ENCODE results near the gene HUS1B. TPM values are rescaled to one million over a fixed set of nuclear protein-coding genes. Genes with fewer than 3 reads are reported as not detected.
"Not testable (repeated sequence)": the region's sequence is repeated elsewhere in the genome, so short reads cannot be mapped to it uniquely, and the experiment has no call there.

The HUS1B gene
- 0.44 TPM for polyA plus RNA-seq (2012; ENCODE audit: low read depth, missing spikeins)

DNA sequence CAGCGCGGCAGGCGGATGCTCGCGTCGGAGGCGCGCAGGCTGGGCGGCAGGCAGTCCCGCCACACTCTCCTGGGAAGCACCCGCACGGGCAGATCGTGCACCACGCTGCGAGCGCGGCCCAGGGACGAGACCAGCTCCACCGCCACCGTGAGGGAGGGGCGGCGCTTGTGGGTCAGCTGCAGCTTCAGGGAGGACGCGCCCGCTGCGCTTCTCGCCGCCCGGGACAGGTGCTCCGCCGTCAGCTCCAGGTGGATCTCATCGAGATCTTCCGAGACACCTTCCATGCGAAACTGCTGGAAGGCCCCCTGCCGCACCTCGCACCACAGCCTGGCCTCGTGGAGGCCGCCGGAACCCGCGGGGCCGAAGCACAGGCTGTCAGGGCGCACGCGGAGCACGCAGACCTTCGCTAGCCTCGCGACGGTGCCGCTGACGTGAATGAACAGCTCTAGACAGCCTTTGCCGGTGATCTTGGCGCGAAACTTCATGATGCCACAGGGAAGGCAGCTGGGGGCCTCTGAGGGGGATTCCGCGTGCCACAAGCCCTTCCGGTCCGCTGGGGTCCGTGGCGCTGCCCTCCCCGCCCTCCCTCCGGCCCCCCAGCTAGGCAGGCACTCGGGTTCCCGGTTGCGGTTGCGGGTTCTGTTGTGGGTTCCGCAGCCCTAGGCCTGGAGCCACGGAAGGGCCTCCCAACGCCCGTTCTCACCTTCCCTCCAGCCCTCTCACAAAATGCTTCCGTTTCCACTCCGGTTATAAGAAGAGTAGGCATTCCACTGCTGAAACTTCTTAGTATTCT lies at the start of gene HUS1B:
HUS1B (minus strand) TSS at position 641 of the 793 bp plus-strand sequence; CDS start at position 485, 156 bp downstream.
- no peak for FAIRE-seq
- DNase-seq (ENCODE audit: insufficient read length, low spot score): no peak

DNA sequence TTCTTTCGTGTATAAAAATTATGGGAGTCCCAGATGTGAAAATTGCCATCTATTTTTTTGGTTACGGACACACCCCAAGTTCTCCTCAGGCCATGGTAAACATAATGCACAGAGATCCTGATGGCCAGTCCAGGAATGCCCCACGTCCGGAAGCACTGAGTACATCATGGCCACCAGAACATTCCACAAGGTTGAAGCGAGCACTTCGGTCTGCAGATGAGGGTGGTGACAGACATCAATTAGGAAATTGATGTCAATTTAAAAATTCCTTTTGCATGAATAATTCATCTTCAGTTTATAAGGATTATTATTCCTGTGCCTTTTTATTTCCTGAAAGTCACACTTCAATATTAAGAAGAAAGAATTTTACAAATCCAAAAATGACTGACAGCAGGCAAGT lies 49.2 kb upstream of the HUS1B start:
- DNase-seq (ENCODE audit: insufficient read length, low spot score): no peak
- no peak for TF ChIP-seq POLR2A (IDR thresholded peaks at IDR 0.05; ENCODE audit: low read depth, low read length)
- TF ChIP-seq POU2F2 (IDR thresholded peaks at IDR 0.05; ENCODE audit: low read depth, low read length): no peak
- no peak for TF ChIP-seq PAX5 (IDR thresholded peaks at IDR 0.05; ENCODE audit: insufficient read depth, low read length, severe bottlenecking)
- no peak for TF ChIP-seq SPI1 (IDR thresholded peaks at IDR 0.05; ENCODE audit: low read depth, low read length)
- TF ChIP-seq TAF1 (IDR thresholded peaks at IDR 0.05; ENCODE audit: low read depth, low read length): no peak
- TF ChIP-seq POLR2AphosphoS5 (IDR thresholded peaks at IDR 0.05; ENCODE audit: low read depth, low read length): no peak
- FAIRE-seq: no peak

More for the DNA sequence above, at the start of gene HUS1B:
- no peak for TF ChIP-seq PAX5 (IDR thresholded peaks at IDR 0.05; ENCODE audit: insufficient read depth, low read length, severe bottlenecking)
- TF ChIP-seq POLR2A (IDR thresholded peaks at IDR 0.05; ENCODE audit: low read depth, low read length): no peak
- no peak for TF ChIP-seq POU2F2 (IDR thresholded peaks at IDR 0.05; ENCODE audit: low read depth, low read length)
- TF ChIP-seq POLR2AphosphoS5 (IDR thresholded peaks at IDR 0.05; ENCODE audit: low read depth, low read length): no peak

GRCh38 chr6:705047-705446 lies 48.1 kb upstream of the HUS1B start:
- DNase-seq (ENCODE audit: insufficient read length, low spot score) (no peak), FAIRE-seq (no peak)
- no peak for TF ChIP-seq POU2F2 (IDR thresholded peaks at IDR 0.05; ENCODE audit: low read depth, low read length)
- no peak for TF ChIP-seq POLR2AphosphoS5 (IDR thresholded peaks at IDR 0.05; ENCODE audit: low read depth, low read length)
- no peak for TF ChIP-seq TAF1 (IDR thresholded peaks at IDR 0.05; ENCODE audit: low read depth, low read length)
- no peak for TF ChIP-seq POLR2A (IDR thresholded peaks at IDR 0.05; ENCODE audit: low read depth, low read length)
- TF ChIP-seq SPI1 (IDR thresholded peaks at IDR 0.05; ENCODE audit: low read depth, low read length): no peak
- no peak for TF ChIP-seq PAX5 (IDR thresholded peaks at IDR 0.05; ENCODE audit: insufficient read depth, low read length, severe bottlenecking)

DNA sequence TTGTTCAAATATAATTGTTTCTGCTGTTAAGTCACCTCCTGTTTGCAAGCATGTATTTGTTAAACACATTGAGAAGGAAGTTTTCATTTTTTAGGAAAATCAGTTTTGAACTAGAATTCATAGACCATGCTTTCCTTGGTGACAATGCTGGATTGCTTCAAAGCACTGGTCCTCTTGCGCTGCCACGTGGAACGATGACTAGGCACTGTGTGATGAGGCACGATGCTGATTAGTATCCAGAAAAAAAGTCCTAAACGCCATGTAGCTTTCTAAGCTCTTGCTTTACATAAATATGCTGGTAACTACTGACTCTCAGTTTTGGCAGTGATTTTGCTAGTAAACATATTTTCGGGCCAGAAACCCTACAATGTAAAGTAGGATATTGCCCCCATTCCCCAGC lies 47.1 kb upstream of the HUS1B start:
- FAIRE-seq (no peak), DNase-seq (ENCODE audit: insufficient read length, low spot score) (no peak)
- no peak for TF ChIP-seq POU2F2 (IDR thresholded peaks at IDR 0.05; ENCODE audit: low read depth, low read length)
- no peak for TF ChIP-seq POLR2A (IDR thresholded peaks at IDR 0.05; ENCODE audit: low read depth, low read length)
- no peak for TF ChIP-seq TAF1 (IDR thresholded peaks at IDR 0.05; ENCODE audit: low read depth, low read length)
- TF ChIP-seq POLR2AphosphoS5 (IDR thresholded peaks at IDR 0.05; ENCODE audit: low read depth, low read length): no peak
- TF ChIP-seq PAX5 (IDR thresholded peaks at IDR 0.05; ENCODE audit: insufficient read depth, low read length, severe bottlenecking): no peak
- no peak for TF ChIP-seq SPI1 (IDR thresholded peaks at IDR 0.05; ENCODE audit: low read depth, low read length)

- no peak for TF ChIP-seq PAX5 (IDR thresholded peaks at IDR 0.05; ENCODE audit: insufficient read depth, low read length, severe bottlenecking)
- no peak for TF ChIP-seq POLR2AphosphoS5 (IDR thresholded peaks at IDR 0.05; ENCODE audit: low read depth, low read length)
- TF ChIP-seq POU2F2 (IDR thresholded peaks at IDR 0.05; ENCODE audit: low read depth, low read length): no peak
- TF ChIP-seq POLR2A (IDR thresholded peaks at IDR 0.05; ENCODE audit: low read depth, low read length): no peak
- TF ChIP-seq TAF1 (IDR thresholded peaks at IDR 0.05; ENCODE audit: low read depth, low read length): no peak
- no peak for TF ChIP-seq SPI1 (IDR thresholded peaks at IDR 0.05; ENCODE audit: low read depth, low read length)
- DNase-seq (ENCODE audit: insufficient read length, low spot score) (no peak), FAIRE-seq (no peak)
These were observed 46.7 kb upstream of the HUS1B start for GRCh38 chr6:703552-703951.

DNA sequence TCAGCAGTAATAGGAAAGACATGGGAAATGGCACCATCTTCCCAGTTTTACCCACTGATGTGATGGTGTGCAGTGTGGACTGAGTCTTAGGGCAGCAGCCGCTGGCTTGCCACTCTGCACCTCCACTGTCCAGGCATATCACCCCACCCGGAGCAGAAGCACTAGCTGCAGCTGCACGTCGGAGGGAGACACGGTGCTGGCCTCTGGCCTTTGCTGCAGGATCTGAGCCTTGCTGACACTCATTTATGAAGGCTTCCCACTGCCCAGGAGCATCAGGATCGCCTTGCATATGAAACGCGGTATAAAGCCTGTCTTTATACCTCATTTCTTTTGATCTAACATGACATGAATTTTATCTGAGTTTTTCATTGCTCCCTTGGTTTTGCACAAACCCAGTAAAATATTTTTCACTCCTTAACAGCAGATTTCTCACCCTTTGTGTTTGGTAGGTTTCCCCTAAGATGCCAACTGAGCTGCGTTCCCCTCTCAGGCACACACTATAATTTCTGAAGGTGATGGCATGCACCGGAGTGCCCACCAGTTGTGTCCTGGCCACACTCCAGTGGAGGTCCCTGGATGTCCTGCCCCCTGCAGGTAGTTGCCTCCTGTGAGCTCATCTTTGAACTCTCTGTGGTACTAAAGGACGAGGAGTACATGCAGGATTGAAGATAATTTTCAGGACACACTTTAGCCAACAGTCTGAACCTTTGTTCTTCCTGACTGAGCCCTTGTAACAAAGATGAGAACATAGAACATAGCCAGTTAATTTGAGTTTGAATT lies 45.0 kb upstream of the HUS1B start:
- FAIRE-seq: no peak
- no peak for DNase-seq (ENCODE audit: insufficient read length, low spot score)
- TF ChIP-seq PAX5 (IDR thresholded peaks at IDR 0.05; ENCODE audit: insufficient read depth, low read length, severe bottlenecking): no peak
- TF ChIP-seq SPI1 (IDR thresholded peaks at IDR 0.05; ENCODE audit: low read depth, low read length): no peak
- no peak for TF ChIP-seq POLR2AphosphoS5 (IDR thresholded peaks at IDR 0.05; ENCODE audit: low read depth, low read length)
- no peak for TF ChIP-seq POU2F2 (IDR thresholded peaks at IDR 0.05; ENCODE audit: low read depth, low read length)
- TF ChIP-seq TAF1 (IDR thresholded peaks at IDR 0.05; ENCODE audit: low read depth, low read length): no peak
- TF ChIP-seq POLR2A (IDR thresholded peaks at IDR 0.05; ENCODE audit: low read depth, low read length): no peak

DNA sequence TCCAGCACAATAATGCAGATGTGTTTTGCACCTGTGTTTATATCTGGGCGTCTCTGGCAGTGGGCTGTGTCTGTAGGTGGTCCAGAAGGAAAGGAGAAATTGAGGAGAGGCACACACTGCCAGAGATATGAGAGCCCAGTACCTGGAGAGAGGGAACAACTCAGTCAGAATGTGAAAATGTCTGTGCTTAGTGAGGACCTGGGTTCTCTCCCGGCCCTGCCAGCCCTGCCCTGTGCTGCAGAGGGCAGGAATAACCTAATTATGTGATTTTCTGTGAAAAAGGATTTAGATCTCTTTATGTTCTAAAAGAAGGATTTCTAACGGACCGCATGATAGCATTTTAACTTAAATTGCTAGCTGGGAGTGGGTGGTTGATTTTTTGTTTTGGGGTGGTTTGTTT lies 44.3 kb upstream of the HUS1B start:
- no peak for FAIRE-seq
- TF ChIP-seq SPI1 (IDR thresholded peaks at IDR 0.05; ENCODE audit: low read depth, low read length): no peak
- TF ChIP-seq POLR2AphosphoS5 (IDR thresholded peaks at IDR 0.05; ENCODE audit: low read depth, low read length): no peak
- no peak for TF ChIP-seq TAF1 (IDR thresholded peaks at IDR 0.05; ENCODE audit: low read depth, low read length)
- TF ChIP-seq POU2F2 (IDR thresholded peaks at IDR 0.05; ENCODE audit: low read depth, low read length): no peak
- TF ChIP-seq PAX5 (IDR thresholded peaks at IDR 0.05; ENCODE audit: insufficient read depth, low read length, severe bottlenecking): no peak
- TF ChIP-seq POLR2A (IDR thresholded peaks at IDR 0.05; ENCODE audit: low read depth, low read length): no peak
- DNase-seq (ENCODE audit: insufficient read length, low spot score): no peak

GRCh38 chr6:700490-700889 lies 43.6 kb upstream of the HUS1B start:
- DNase-seq (ENCODE audit: insufficient read length, low spot score) (no peak), FAIRE-seq (no peak)
- no peak for TF ChIP-seq SPI1 (IDR thresholded peaks at IDR 0.05; ENCODE audit: low read depth, low read length)
- no peak for TF ChIP-seq POU2F2 (IDR thresholded peaks at IDR 0.05; ENCODE audit: low read depth, low read length)
- TF ChIP-seq TAF1 (IDR thresholded peaks at IDR 0.05; ENCODE audit: low read depth, low read length): no peak

DNA sequence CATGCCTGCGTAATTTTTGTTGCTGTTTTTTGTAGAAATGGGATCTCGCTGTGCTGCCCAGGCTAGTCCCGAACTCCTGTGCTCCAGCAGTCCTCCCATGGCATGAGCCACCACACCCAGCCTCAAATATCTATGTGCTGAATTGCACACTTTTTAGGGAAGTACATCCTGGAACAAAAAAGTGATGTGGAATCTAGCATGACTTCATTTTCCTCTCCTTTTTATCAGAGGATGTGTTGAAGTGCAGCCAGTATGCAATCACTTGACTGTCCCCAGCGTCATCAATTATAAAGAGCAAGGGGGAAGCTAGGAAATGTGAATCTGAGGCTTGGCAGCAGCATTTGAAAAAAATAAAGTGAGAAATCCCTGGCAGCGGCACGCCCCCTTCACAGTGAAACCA lies 42.4 kb upstream of the HUS1B start:
- FAIRE-seq: no peak
- TF ChIP-seq PAX5 (IDR thresholded peaks at IDR 0.05; ENCODE audit: insufficient read depth, low read length, severe bottlenecking): no peak
- TF ChIP-seq POLR2AphosphoS5 (IDR thresholded peaks at IDR 0.05; ENCODE audit: low read depth, low read length): no peak
- TF ChIP-seq SPI1 (IDR thresholded peaks at IDR 0.05; ENCODE audit: low read depth, low read length): no peak
- no peak for TF ChIP-seq TAF1 (IDR thresholded peaks at IDR 0.05; ENCODE audit: low read depth, low read length)
- TF ChIP-seq POLR2A (IDR thresholded peaks at IDR 0.05; ENCODE audit: low read depth, low read length): no peak
- no peak for TF ChIP-seq POU2F2 (IDR thresholded peaks at IDR 0.05; ENCODE audit: low read depth, low read length)
- no peak for DNase-seq (ENCODE audit: insufficient read length, low spot score)

- not testable (repeated sequence) for DNase-seq (ENCODE audit: insufficient read length, low spot score); FAIRE-seq
These were observed 37.7 kb upstream of the HUS1B start for GRCh38 chr6:694431-695126.

Measured in GM12891 (cell line).